ENCODE results near the gene HOXB3. TPM values are rescaled to one million over a fixed set of nuclear protein-coding genes. Genes with fewer than 3 reads are reported as not detected.

The HOXB3 gene
- total RNA-seq, 2 experiments from 2014 or later, result 2.0 TPM

DNA sequence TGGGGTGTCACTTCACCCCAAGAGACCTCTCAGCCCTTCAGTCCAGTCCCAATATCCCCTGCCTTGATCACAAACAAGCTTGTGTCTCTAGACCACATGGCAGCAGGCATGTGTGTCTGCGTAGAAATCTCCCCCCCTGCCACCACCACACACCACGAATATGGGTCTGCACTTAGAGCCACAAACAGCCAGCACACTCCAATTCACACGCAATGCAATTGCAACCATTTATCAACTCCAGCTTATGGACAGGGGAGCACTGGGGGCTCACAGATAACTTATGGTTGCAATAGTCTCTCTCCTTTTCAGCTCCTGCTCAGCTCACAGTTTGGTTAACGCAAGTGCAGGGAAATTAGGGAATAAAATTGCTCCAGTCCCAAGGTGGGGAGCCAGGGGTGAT, 33.5 kb upstream of the HOXB3 start:
- Mint-ChIP-seq H3K36me3 (ENCODE audit: low read depth) (no peaks in the 10 kb centered on the region), H3K27ac (no peak overlapping the region), H3K27me3 (ENCODE audit: low read depth) (peaks cover 71% of the 10 kb centered on the region), H3K9me3 (no peaks in the 10 kb centered on the region), H3K4me3 (no peak overlapping the region), H3K4me1 (ENCODE audit: low read depth) (peaks cover 16% of the 10 kb centered on the region)
- intact Hi-C loops (cut with micrococcal nuclease), result no loop called here
- CTCF ChIA-PET, result interaction anchor here (0.7 to 3.0 kb wide), 6 partner anchors 8 to 354 kb away, joined by 3 to 12 read pairs (median 4); partner anchors contain the start of genes HOXB5 and HOXB8
- no peak for DNase-seq

DNA sequence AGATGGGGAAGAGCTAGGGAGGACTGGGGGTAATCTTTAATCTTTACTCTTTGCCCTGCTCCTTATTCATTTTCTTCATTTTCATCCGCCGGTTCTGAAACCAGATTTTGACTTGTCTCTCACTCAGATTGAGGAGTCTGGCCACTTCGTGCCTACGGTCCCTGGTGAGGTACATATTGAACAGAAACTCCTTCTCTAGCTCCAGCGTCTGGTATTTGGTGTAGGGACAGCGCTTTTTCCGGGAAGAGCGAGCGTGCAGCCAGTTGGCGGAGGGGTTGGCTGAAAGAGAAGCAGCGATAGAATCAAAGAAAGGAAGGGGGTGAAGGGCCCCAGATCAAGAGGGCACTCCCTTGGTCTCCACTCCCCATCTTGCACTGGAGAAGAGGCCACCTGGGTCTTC, 32.8 kb upstream of the HOXB3 start:
- no peak for DNase-seq
- Mint-ChIP-seq H3K4me3 (no peak overlapping the region), H3K9me3 (no peaks in the 10 kb centered on the region), H3K4me1 (ENCODE audit: low read depth) (peaks cover 22% of the 10 kb centered on the region), H3K36me3 (ENCODE audit: low read depth) (no peaks in the 10 kb centered on the region), H3K27me3 (ENCODE audit: low read depth) (peaks cover 71% of the 10 kb centered on the region), H3K27ac (no peak overlapping the region)
- CTCF ChIA-PET, result interaction anchor here (0.6 to 3.0 kb wide), 4 partner anchors 10 to 262 kb away, joined by 3 to 12 read pairs (median 4); no protein-coding TSS in a partner anchor
- intact Hi-C loops (cut with micrococcal nuclease), result no loop called here

DNA sequence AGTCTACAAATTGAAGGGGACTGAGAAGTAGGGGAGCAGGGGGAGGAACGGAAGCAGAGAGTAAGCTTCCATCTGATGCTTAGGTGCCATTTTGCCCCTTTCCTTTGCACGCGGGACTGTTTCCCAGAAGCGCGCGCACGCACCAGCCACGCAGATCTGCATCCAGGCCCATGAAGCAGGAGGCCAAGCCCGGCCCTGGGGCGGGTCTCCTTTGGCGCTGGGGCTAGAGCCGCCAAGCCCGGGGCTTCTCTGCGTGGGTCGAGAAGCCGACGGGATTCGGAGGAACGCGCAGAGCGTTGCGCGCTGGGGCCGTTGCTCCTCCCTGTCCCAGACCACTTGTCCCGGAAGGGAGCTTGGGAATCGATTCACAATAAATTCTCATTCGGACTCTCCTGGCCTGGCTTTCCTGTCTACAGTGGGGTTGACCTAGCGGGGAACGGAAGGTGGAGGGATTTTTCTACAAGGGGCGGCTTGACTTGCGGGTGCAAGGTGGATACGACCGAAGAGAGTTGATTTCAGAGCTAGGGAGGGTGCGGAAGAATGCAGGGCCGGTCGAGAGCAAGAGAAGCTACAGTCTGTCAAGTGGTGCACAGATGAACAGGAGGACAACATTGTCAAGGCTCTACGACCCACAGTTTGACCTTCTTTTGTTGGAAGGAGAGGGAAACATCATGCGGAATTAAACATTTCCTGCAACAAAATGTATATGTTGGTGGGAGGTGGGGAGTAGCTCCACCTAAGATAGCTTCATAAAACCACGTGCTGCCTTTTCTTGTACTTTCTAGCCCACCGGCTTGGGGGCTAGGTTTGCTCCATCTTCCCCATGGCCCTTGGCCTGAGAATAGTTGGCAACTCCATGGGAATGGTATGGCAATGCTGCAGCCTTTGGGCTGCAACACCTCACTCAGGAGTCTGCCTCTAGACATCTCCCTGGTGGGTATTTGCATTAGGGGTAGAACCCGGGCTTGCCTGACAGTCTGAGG, 31.7 kb upstream of the HOXB3 start:
- Mint-ChIP-seq H3K27ac (no peak overlapping the region), H3K4me1 (ENCODE audit: low read depth) (peaks cover 25% of the 10 kb centered on the region), H3K9me3 (no peaks in the 10 kb centered on the region), H3K27me3 (ENCODE audit: low read depth) (peaks cover 72% of the 10 kb centered on the region), H3K4me3 (no peak overlapping the region), H3K36me3 (ENCODE audit: low read depth) (no peaks in the 10 kb centered on the region)
- intact Hi-C loops (cut with micrococcal nuclease), result no loop called here
- CTCF ChIA-PET, result interaction anchor here (0.5 to 3.0 kb wide), 5 partner anchors 8 to 546 kb away, joined by 3 to 12 read pairs (median 5); no protein-coding TSS in a partner anchor
- DNase-seq, result no peak

DNA sequence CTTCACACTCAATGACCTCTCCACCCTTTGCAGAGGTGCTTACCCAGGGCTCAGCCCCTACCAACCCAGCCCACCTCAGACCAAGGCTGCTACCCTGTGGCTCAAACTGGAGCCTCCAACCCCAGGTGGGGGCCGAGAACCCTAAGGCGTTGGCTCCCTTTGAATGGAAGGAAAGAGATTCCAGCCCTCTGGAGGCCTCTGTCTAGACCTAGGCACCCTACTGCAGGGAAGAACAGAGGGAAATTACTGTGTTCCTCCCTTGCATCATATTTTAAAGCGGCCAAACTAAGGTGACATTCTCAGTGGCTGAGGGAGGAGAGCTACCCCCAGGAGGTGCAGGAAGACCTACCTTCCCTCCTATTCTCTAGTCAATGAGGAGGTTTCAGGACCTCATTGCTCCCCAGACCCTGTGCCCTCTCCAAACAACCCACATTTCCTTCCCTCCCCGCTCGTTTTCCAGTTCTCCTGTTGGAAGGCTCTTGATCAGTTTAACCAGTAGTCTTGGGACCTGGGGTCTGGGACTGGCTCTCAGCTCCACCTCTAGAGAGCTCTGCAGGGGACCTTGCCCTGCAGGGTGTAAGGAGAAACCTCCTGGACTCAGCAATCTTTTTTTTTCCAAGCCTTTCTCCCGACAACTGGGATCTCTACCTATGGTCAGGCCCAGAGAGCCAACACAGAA, 30.6 kb upstream of the HOXB3 start:
- no peak for DNase-seq
- Mint-ChIP-seq H3K9me3 (no peaks in the 10 kb centered on the region), H3K4me1 (ENCODE audit: low read depth) (peaks cover 23% of the 10 kb centered on the region), H3K27me3 (ENCODE audit: low read depth) (peaks cover 78% of the 10 kb centered on the region), H3K36me3 (ENCODE audit: low read depth) (no peaks in the 10 kb centered on the region), H3K4me3 (no peak overlapping the region), H3K27ac (no peak overlapping the region)
- CTCF ChIA-PET, result interaction anchor here (1.0 kb wide), 1 partner anchor 74 kb away, joined by 3 read pairs; no protein-coding TSS in a partner anchor
- intact Hi-C loops (cut with micrococcal nuclease), result no loop called here

DNA sequence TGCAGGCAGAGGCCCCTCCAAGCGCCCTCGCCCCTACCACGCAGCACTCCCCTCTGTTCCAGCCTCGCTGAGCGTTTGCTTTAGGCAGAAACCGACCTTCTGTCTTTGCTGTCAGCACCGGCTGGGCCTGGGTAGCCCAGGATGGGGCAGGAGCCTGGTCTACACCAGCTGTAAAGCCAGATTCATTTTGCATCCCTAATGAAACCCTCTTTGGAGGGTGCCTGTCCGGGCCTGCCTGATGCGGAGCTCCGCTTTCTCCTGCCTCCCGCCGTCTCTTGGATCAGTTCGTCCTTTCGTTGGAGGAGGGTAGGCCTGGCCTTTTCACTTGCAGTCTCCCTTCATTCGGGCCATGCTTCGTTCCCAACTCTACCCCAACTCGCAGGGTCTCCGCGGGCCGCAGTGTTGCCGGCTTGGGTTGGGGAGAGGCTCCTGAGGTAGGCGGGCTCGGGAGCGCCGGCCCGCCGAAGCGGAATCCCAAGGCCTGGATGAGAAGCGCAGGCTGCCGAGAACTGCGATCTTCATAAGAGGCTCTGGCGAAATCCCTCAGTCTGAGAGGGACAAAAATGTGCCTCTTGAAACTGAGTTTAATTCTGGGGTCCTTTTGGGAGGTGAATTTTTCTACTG, 29.9 kb upstream of the HOXB3 start:
- H3K4me3 Mint-ChIP-seq, result no peak overlapping the region
- H3K36me3 Mint-ChIP-seq (ENCODE audit: low read depth), result no peaks in the 10 kb centered on the region
- peaks cover 29% of the 10 kb centered on the region for H3K4me1 Mint-ChIP-seq (ENCODE audit: low read depth)
- CTCF ChIA-PET, result interaction anchor here (1.0 to 1.4 kb wide), 4 partner anchors 10 to 546 kb away, joined by 3 to 5 read pairs (median 4); no protein-coding TSS in a partner anchor
- no peak overlapping the region for H3K27ac Mint-ChIP-seq
- intact Hi-C loops (cut with micrococcal nuclease), result loop anchor here (2.0 kb wide), 1 partner anchor 595 kb away; no protein-coding TSS in a partner anchor
- H3K9me3 Mint-ChIP-seq, result no peaks in the 10 kb centered on the region
- DNase-seq, result no peak
- H3K27me3 Mint-ChIP-seq (ENCODE audit: low read depth), result peaks cover 82% of the 10 kb centered on the region

DNA sequence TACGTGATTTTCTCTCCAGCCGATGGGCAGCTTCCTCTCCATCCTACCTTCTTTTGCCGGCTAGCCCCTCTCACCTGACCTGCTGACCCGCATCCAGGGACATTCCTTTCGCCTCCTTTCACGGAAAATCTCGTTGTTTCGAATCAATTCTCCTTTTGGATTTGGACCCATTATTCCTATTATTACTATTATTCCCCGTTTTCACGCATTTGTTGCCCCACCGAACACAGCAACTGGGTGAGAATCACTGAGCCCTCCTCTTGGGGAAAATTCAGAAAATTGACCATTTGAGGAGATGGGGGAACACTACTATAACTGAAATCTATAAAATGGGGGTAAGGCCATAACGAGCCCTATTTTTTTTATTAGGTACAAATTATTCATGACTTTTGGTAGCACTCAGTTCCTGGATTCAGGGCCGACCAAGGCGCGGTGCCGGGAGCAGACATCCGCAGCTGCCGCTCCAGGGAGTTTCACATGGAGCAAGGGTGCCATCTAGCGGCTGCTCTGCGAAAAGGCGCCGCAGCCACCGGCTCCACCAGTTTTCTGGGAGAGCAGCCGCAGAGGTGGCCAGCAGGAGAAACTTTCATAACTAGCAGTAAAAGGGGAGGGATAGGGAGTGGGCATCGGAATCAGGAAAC, 28.3 kb upstream of the HOXB3 start:
- intact Hi-C loops (cut with micrococcal nuclease), result loop anchor here (2.0 kb wide), 1 partner anchor 594 kb away; no protein-coding TSS in a partner anchor
- Mint-ChIP-seq H3K27ac (no peak overlapping the region), H3K27me3 (ENCODE audit: low read depth) (peaks cover 84% of the 10 kb centered on the region), H3K9me3 (no peaks in the 10 kb centered on the region), H3K4me3 (no peak overlapping the region), H3K36me3 (ENCODE audit: low read depth) (no peaks in the 10 kb centered on the region), H3K4me1 (ENCODE audit: low read depth) (peaks cover 40% of the 10 kb centered on the region)
- DNase-seq, result peak; percentile 88
- CTCF ChIA-PET, result interaction anchor here (0.6 to 2.5 kb wide), 17 partner anchors 9 to 545 kb away, joined by 3 to 15 read pairs (median 3); partner anchors contain the start of genes HOXB5 and HOXB6

DNA sequence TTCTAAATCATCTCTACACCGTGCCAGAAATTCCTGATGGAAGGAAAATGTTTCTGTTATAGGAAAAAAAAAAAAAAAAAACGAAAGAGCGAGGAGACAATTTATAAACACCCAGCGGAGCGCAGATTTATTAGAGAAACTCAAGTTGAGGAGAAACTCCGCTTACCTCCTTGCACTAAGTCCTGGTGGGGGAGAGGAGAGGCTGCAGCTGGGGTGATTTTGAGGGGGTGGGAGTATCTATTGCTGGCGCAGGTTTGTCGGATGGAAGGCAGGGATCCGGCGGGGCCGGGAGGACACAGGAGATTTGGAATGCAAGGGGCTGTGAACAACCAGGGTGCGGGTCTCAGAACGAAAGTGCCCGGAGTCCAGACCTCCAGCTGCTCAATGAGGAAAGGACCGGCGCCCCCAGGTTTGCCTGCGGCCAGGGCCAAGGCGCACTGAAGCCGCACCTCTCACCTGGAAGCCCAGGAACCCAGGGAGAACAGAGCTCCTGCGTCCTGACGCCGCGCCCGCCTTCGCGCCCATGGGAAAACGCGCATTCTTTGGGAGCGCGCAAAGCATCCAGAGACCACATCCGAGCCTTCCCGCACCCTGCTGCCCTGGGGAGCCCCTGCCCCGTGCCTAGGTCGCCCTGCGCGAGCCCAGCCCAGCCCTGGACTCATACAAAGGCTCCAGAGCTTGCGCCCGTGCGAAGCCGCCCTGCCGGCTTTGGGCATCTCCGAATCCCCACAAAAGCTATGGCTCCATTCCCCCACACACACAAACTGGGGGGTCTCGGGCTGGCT, 27.6 kb upstream of the HOXB3 start:
- peaks cover 42% of the 10 kb centered on the region for H3K4me1 Mint-ChIP-seq (ENCODE audit: low read depth)
- H3K9me3 Mint-ChIP-seq, result no peaks in the 10 kb centered on the region
- CTCF ChIA-PET, result interaction anchor here (0.6 to 2.5 kb wide), 14 partner anchors 8 to 537 kb away, joined by 3 to 15 read pairs (median 4); partner anchors contain the start of genes HOXB5 and HOXB6
- DNase-seq, result no peak
- intact Hi-C loops (cut with micrococcal nuclease), result loop anchor here (2.0 kb wide), 1 partner anchor 593 kb away; no protein-coding TSS in a partner anchor
- peaks cover 83% of the 10 kb centered on the region for H3K27me3 Mint-ChIP-seq (ENCODE audit: low read depth)
- H3K27ac Mint-ChIP-seq, result no peak overlapping the region
- no peaks in the 10 kb centered on the region for H3K36me3 Mint-ChIP-seq (ENCODE audit: low read depth)
- H3K4me3 Mint-ChIP-seq, result no peak overlapping the region

DNA sequence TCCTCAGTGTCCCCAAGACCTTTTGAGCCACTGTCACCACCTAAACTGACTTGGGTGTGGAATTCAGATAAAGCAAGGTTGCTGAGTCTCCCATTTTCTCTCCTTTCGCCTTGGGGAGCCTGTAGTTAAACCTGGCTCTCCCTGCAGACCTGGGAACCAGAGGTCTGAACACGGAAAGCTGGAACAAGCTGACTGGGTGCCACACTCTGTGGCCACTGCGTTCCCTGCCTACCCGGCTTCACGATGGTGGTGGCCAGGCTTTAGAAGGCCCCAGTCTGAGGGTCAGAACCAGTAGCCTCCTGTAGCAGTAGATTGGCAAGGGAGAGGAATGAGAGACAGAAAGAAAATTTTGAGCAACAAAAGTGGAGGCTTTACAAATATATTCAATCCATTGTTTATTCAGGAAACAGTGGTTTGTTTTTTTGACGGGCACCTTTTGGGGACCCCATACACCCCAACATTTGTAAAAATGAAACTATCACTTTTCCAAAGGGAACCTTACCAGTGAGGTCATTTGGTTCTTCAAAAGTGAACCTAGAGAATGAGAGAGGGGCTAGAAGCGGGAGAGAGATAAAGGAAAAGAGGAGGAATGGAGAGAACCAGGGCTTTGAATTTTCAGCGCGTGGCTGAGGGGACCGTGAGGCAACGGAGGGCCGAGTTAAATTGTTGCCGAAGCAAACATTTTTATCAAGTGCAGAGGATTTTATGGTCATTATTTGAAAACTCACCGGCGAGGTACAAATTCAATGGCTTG, 26.9 kb upstream of the HOXB3 start:
- CTCF ChIA-PET, result interaction anchor here (0.6 to 2.5 kb wide), 8 partner anchors 8 to 170 kb away, joined by 3 to 15 read pairs (median 7); partner anchors contain the start of genes HOXB5 and HOXB6
- Mint-ChIP-seq H3K36me3 (ENCODE audit: low read depth) (no peaks in the 10 kb centered on the region), H3K4me1 (ENCODE audit: low read depth) (peaks cover 47% of the 10 kb centered on the region), H3K27ac (no peak overlapping the region), H3K4me3 (no peak overlapping the region), H3K9me3 (no peaks in the 10 kb centered on the region), H3K27me3 (ENCODE audit: low read depth) (peaks cover 82% of the 10 kb centered on the region)
- DNase-seq, result no peak
- intact Hi-C loops (cut with micrococcal nuclease), result no loop called here

DNA sequence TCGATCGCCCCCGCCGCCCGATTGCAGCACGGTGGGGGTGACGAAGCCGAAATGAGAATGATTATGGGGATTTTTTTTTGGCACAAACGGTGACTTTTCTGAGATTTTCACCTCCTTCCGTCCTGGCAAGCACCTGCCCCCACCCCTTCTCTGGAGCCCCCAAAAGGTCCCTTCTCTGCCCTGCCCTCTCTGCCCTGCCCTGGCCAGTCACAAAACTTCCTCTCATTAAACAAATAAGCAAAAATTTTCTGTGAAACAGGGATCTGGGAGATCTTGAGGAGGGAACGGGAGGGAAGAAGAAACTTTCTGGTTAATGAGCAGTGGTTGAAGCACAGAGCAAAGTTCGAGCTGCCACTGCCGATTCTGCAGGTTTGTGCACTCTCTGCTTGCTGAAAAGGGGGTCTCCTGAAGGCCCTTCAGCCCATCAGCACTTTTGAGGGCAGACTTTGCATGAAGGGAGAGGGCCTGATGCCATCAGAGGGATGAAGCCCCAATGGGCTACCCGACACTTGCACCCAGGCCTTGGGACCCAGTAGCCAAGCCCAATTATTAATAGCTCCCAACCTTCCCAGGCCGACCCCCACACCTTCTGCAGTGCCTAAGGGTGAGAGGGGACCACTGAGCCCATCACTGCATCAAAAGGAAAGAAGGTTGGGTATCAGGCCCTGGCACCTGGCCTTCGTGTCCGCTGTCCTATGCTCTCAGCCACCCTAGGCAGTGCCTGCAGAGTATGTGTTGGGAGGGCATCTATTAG, 26.1 kb upstream of the HOXB3 start:
- intact Hi-C loops (cut with micrococcal nuclease), result no loop called here
- Mint-ChIP-seq H3K4me1 (ENCODE audit: low read depth) (peaks cover 53% of the 10 kb centered on the region), H3K36me3 (ENCODE audit: low read depth) (no peaks in the 10 kb centered on the region), H3K9me3 (no peaks in the 10 kb centered on the region), H3K4me3 (no peak overlapping the region), H3K27ac (no peak overlapping the region), H3K27me3 (ENCODE audit: low read depth) (peaks cover 82% of the 10 kb centered on the region)
- DNase-seq, result no peak
- CTCF ChIA-PET, result interaction anchor here (0.6 to 1.8 kb wide), 6 partner anchors 8 to 25 kb away, joined by 3 to 5 read pairs (median 4); no protein-coding TSS in a partner anchor
